Lower lobe of right lung (tissue), 2 donors: ENCODE results near the gene SFXN1. TPM values are rescaled to one million over a fixed set of nuclear protein-coding genes. Genes with fewer than 3 reads are reported as not detected.

Experiments used
- ATAC-seq, 2 donors: fragments of 200-7000 bp; cut with Tn5 transposase; one replicate each; pipeline ENCODE4 v1.9.1; 2020 to 2022; ENCODE audit warnings: mild to moderate bottlenecking in 2 of 2, moderate library complexity in 2 of 2
- DNase-seq: peaks from one replicate; pipeline ENCODE4 v3.0.0-alpha.2; 2020
- H3K27ac ChIP-seq: fragments of 200-600 bp; one replicate; pipeline ENCODE4 v1.8.0; 2022
- H3K27me3 ChIP-seq: fragments of 200-600 bp; one replicate; pipeline ENCODE4 v1.8.0; 2022; ENCODE audit warnings: low read depth
- H3K36me3 ChIP-seq: fragments of 200-600 bp; one replicate; pipeline ENCODE4 v1.8.0; 2022; ENCODE audit warnings: mild to moderate bottlenecking
- H3K4me1 ChIP-seq: fragments of 200-600 bp; one replicate; pipeline ENCODE4 v1.8.0; 2022
- H3K4me3 ChIP-seq: fragments of 200-600 bp; one replicate; pipeline ENCODE4 v1.8.0; 2022; ENCODE audit warnings: mild to moderate bottlenecking
- H3K9me3 ChIP-seq: fragments of 200-600 bp; one replicate; pipeline ENCODE4 v1.8.0; 2022
- CTCF ChIP-seq: fragments of 200-600 bp; IDR thresholded peaks from one replicate; pipeline ENCODE4 v1.8.0; 2022; ENCODE audit warnings: antibody characterized with exemption, mild to moderate bottlenecking
- intact Hi-C: fragments of 100-400 bp; cut with DNase I; formaldehyde crosslinking; loops from one replicate; pipeline ENCODE4 v1.11.0; 2022
- total RNA-seq: library from RNA; stranded (reverse); fragmentation: NEBNext Ultra II Directional; extraction: Animal tissue kit (Norgen Biotek cat#: 25700); gene quantifications from one replicate; pipeline ENCODE4 v1.2.1, GENCODE V29; 2021
- donor health status: DM: no; HTN: yes; CAD: no; lungs with severe emphysema.

The SFXN1 gene
- total RNA-seq, 1 donor from 2014 or later: 15.7 TPM

GRCh38 chr5:175487514-175488222 lies 9.3 kb downstream of the SFXN1 start:
- Histone ChIP-seq H3K4me3 (no peak overlapping the region), H3K9me3 (no peaks in the 10 kb centered on the region), H3K4me1 (no peaks in the 10 kb centered on the region), H3K27ac (no peak overlapping the region), H3K36me3 (peaks cover 9% of the 10 kb centered on the region), H3K27me3 (no peaks in the 10 kb centered on the region)
- ATAC-seq: no peak
- intact Hi-C loops: no loop called here
- DNase-seq: no peak
- no peak for TF ChIP-seq CTCF

- intact Hi-C loops: no loop called here
- no peak for DNase-seq
- peaks cover 31% of the 10 kb centered on the region for H3K36me3 ChIP-seq
- TF ChIP-seq CTCF: no peak
- H3K9me3 ChIP-seq: no peaks in the 10 kb centered on the region
- H3K4me3 ChIP-seq: no peak overlapping the region
- H3K27me3 ChIP-seq: no peaks in the 10 kb centered on the region
- H3K4me1 ChIP-seq: no peaks in the 10 kb centered on the region
- no peak overlapping the region for H3K27ac ChIP-seq
- ATAC-seq: no peak
These were observed 11.5 kb downstream of the SFXN1 start for GRCh38 chr5:175489693-175490443.

- Histone ChIP-seq H3K4me3 (no peak overlapping the region), H3K4me1 (no peaks in the 10 kb centered on the region), H3K27me3 (no peaks in the 10 kb centered on the region), H3K36me3 (peaks cover 34% of the 10 kb centered on the region), H3K27ac (no peak overlapping the region), H3K9me3 (no peaks in the 10 kb centered on the region)
- intact Hi-C loops: no loop called here
- no peak for DNase-seq
- no peak for ATAC-seq
- no peak for TF ChIP-seq CTCF
These were observed 12.9 kb downstream of the SFXN1 start for GRCh38 chr5:175491223-175491622.

GRCh38 chr5:175493260-175493659 lies 14.9 kb downstream of the SFXN1 start:
- DNase-seq: no peak
- intact Hi-C loops: no loop called here
- H3K9me3 ChIP-seq: no peaks in the 10 kb centered on the region
- ATAC-seq: no peak
- no peaks in the 10 kb centered on the region for H3K4me1 ChIP-seq
- no peak overlapping the region for H3K4me3 ChIP-seq
- no peak for TF ChIP-seq CTCF
- H3K27me3 ChIP-seq: no peaks in the 10 kb centered on the region
- H3K36me3 ChIP-seq: peaks cover 43% of the 10 kb centered on the region
- H3K27ac ChIP-seq: no peak overlapping the region

GRCh38 chr5:175493726-175494125 lies 15.4 kb downstream of the SFXN1 start:
- no peak for ATAC-seq
- no peak overlapping the region for H3K27ac ChIP-seq
- H3K4me3 ChIP-seq: no peak overlapping the region
- no peaks in the 10 kb centered on the region for H3K9me3 ChIP-seq
- H3K36me3 ChIP-seq: peaks cover 48% of the 10 kb centered on the region
- DNase-seq: no peak
- no peak for TF ChIP-seq CTCF
- H3K4me1 ChIP-seq: no peaks in the 10 kb centered on the region
- intact Hi-C loops: no loop called here
- H3K27me3 ChIP-seq: no peaks in the 10 kb centered on the region
